CD4-positive, CD25-positive, alpha-beta regulatory T cell (primary cell): ENCODE data around the gene DRD2. TPM values are rescaled to one million over a fixed set of nuclear protein-coding genes. Genes with fewer than 3 reads are reported as not detected.
A peak's percentile ranks its signal among the peaks of the same experiment; 100 is the strongest.

Experiments used
- ATAC-seq, 2 donors: fragments of 150-1000 bp; cut with Tn5 transposase; one replicate each; pipeline ENCODE4 v1.10.0; 2021; ENCODE audit warnings: low read depth in 2 of 2, moderate number of reproducible peaks in 2 of 2, moderate library complexity in 1 of 2
- DNase-seq, 3 donors: peaks; one replicate each; pipeline versions ENCODE4 v3.0.0 to v3.0.0-alpha.2; 2012 to 2022; ENCODE audit warnings: mixed read lengths in 1 of 3
- H3K27ac ChIP-seq: one replicate; pipeline ENCODE4 v1.7.0; 2013; ENCODE audit warnings: mild to moderate bottlenecking, low read length; ENCODE audit not compliant: insufficient read depth, poor library complexity, severe bottlenecking
- H3K27me3 ChIP-seq: one replicate; pipeline ENCODE4 v1.7.0; 2013; ENCODE audit warnings: low read length; ENCODE audit not compliant: control insufficient read depth, insufficient read depth
- H3K36me3 ChIP-seq: one replicate; pipeline ENCODE4 v1.7.0; 2013; ENCODE audit warnings: mild to moderate bottlenecking, low read length, moderate library complexity; ENCODE audit not compliant: control insufficient read depth, insufficient read depth
- H3K4me1 ChIP-seq: 2 replicates; pipeline ENCODE4 v1.7.0; 2013; ENCODE audit warnings: mild to moderate bottlenecking, low read length; ENCODE audit not compliant: insufficient read depth, control insufficient read depth, poor library complexity, severe bottlenecking
- H3K4me3 ChIP-seq: one replicate; pipeline ENCODE4 v1.7.0; 2013; ENCODE audit warnings: low read depth, mild to moderate bottlenecking, low read length, moderate library complexity
- H3K9me3 ChIP-seq, 2 experiments: 1 replicate in 1 of 2; 2 replicates in 1 of 2; pipeline ENCODE4 v1.7.0; 2013; ENCODE audit warnings: low read length in 2 of 2, mild to moderate bottlenecking in 1 of 2, moderate library complexity in 1 of 2; ENCODE audit not compliant: control insufficient read depth in 2 of 2
- H3K27ac Mint-ChIP-seq, 3 donors: one replicate each; pipeline ENCODE4 v1.8.0; 2020 to 2022; ENCODE audit warnings: mild to moderate bottlenecking in 3 of 3, mixed read lengths in 3 of 3, moderate library complexity in 2 of 3
- H3K27me3 Mint-ChIP-seq: one replicate; pipeline ENCODE4 v1.8.0; 2022; ENCODE audit warnings: mild to moderate bottlenecking, mixed read lengths
- H3K36me3 Mint-ChIP-seq: one replicate; pipeline ENCODE4 v1.8.0; 2020; ENCODE audit warnings: mixed read lengths
- H3K4me1 Mint-ChIP-seq, 4 donors: one replicate each; pipeline ENCODE4 v1.8.0; 2020 to 2022; ENCODE audit warnings: mixed read lengths in 4 of 4, mild to moderate bottlenecking in 1 of 4
- H3K4me3 Mint-ChIP-seq, 4 donors: one replicate each; pipeline ENCODE4 v1.8.0; 2020 to 2022; ENCODE audit warnings: mild to moderate bottlenecking in 4 of 4, mixed read lengths in 4 of 4, moderate library complexity in 3 of 4
- H3K9me3 Mint-ChIP-seq, 7 donors: one replicate each; pipeline ENCODE4 v1.8.0; 2020 to 2022; ENCODE audit warnings: mixed read lengths in 7 of 7, mild to moderate bottlenecking in 3 of 7, moderate library complexity in 2 of 7
- polyA plus RNA-seq, 4 donors: library from polyadenylated mRNA; unstranded; fragments of 300-500 nt; fragmentation: Illumina TruSeq; gene quantifications; one replicate each; pipeline ENCODE4 v1.2.3, GENCODE V29; 2021
- total RNA-seq: library from RNA; stranded (reverse); gene quantifications from one replicate; pipeline ENCODE4 v1.2.3, GENCODE V29; 2022

Gene DRD2
- total and polyA plus RNA-seq, 5 donors from 2014 or later = 0.11 TPM; not detected in 4

DNA sequence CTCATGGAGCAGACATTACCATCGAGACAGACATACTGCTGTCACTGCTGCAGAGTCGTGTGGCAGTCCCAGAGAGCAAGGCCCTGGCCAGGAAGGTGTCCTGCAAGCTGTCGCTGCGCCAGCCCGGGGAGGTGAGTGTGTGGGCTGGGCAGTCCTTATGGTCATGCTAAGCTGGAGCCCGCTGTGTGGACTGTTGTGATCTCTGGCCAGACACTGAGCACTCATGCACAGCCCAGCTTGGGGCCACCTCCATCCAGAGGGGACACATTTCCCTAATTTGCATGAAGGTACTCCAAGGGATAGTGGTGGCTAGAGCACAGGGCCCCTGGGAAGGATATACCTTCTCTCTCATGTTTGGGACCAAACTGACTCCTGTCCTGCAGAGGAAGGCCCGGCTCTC lies 78.0 kb downstream of the DRD2 start:
- no peaks in the 10 kb centered on the region for H3K4me1 ChIP-seq
- H3K4me1 Mint-ChIP-seq = no peaks in the 10 kb centered on the region
- no peaks in the 10 kb centered on the region for H3K36me3 ChIP-seq
- H3K4me3 Mint-ChIP-seq = no peak overlapping the region
- peak overlapping the region in 1 of 3 donors; percentile 38 for H3K27ac Mint-ChIP-seq
- no peaks in the 10 kb centered on the region for H3K36me3 Mint-ChIP-seq
- H3K4me3 ChIP-seq = no peak overlapping the region
- H3K9me3 Mint-ChIP-seq = peaks cover 0 to 2% (median 0%) of the 10 kb centered on the region in 7 donors
- H3K27me3 Mint-ChIP-seq = peaks cover 6% of the 10 kb centered on the region
- H3K27ac ChIP-seq = no peak overlapping the region
- ATAC-seq (no peak), DNase-seq (no peak)
- H3K27me3 ChIP-seq = no peaks in the 10 kb centered on the region
- no peaks in the 10 kb centered on the region for H3K9me3 ChIP-seq

DNA sequence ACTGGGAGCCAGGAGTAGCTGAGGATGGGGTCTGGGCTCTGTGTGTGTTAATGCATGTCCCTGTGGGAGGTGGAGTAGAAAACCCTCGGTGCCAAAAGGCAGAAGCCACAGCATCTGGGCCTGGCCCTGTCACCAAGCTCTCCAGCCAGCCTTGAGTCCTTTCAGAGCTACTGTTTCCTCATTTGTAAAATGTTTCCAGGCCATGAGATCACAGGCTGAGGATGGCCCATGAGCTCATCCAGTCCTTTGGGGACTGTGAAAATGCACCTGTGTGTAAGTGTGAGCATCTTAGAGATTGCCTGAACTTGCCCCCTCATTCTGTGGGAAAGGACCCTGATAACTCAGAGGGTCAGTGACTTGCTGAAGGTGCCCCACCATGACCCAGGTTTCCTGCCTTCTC lies 78.5 kb downstream of the DRD2 start:
- H3K4me3 Mint-ChIP-seq = no peak overlapping the region
- no peaks in the 10 kb centered on the region for H3K4me1 Mint-ChIP-seq
- H3K36me3 Mint-ChIP-seq = no peaks in the 10 kb centered on the region
- Histone ChIP-seq H3K4me3 (no peak overlapping the region), H3K36me3 (no peaks in the 10 kb centered on the region), H3K9me3 (no peaks in the 10 kb centered on the region), H3K27me3 (no peaks in the 10 kb centered on the region), H3K27ac (no peak overlapping the region), H3K4me1 (no peaks in the 10 kb centered on the region)
- DNase-seq (no peak), ATAC-seq (no peak)
- H3K27me3 Mint-ChIP-seq = peaks cover 6% of the 10 kb centered on the region
- peak overlapping the region in 1 of 3 donors; percentile 38 for H3K27ac Mint-ChIP-seq
- H3K9me3 Mint-ChIP-seq = peaks cover 0 to 2% (median 0%) of the 10 kb centered on the region in 7 donors

DNA sequence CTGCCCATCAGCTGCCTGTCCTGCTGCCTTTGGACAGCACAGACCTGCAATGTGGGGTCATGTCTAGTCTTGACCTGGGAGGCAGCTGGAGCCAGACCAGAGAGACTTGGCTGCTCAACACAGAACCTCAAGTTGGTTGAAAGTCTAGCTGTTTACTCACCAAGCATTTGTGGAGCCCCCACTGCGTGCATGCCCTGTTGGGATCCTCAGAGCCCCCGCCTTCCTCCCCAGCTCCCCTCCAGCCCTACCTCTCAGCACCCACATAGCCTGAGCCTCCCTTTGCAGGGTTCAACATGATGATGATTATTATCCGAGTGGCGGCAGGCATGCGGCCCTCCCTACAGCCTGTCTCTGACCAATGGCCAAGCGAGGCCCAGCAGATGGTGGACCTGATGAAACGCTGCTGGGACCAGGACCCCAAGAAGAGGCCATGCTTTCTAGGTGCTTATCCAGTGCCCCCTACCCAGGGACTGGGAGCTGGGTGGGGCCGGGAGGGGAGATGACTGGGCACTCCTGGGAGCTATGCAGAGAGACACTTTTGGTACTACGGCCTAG lies 79.3 kb downstream of the DRD2 start:
- Histone ChIP-seq H3K9me3 (no peaks in the 10 kb centered on the region), H3K27ac (no peak overlapping the region), H3K4me1 (no peaks in the 10 kb centered on the region), H3K36me3 (no peaks in the 10 kb centered on the region), H3K4me3 (no peak overlapping the region), H3K27me3 (no peaks in the 10 kb centered on the region)
- Mint-ChIP-seq H3K27ac (no peak overlapping the region), H3K36me3 (no peaks in the 10 kb centered on the region), H3K4me3 (no peak overlapping the region), H3K4me1 (no peaks in the 10 kb centered on the region), H3K9me3 (peaks cover 0 to 2% (median 0%) of the 10 kb centered on the region in 7 donors), H3K27me3 (peaks cover 4% of the 10 kb centered on the region)
- ATAC-seq (no peak), DNase-seq (no peak)

GRCh38 chr11:113394919-113395318 lies 80.3 kb downstream of the DRD2 start:
- H3K27ac Mint-ChIP-seq = no peak overlapping the region
- H3K36me3 Mint-ChIP-seq = no peaks in the 10 kb centered on the region
- H3K9me3 Mint-ChIP-seq = peaks cover 0 to 2% (median 0%) of the 10 kb centered on the region in 7 donors
- ATAC-seq = no peak
- no peaks in the 10 kb centered on the region for H3K36me3 ChIP-seq
- H3K4me3 ChIP-seq = no peak overlapping the region
- no peaks in the 10 kb centered on the region for H3K27me3 ChIP-seq
- H3K27ac ChIP-seq = no peak overlapping the region
- H3K27me3 Mint-ChIP-seq = no peaks in the 10 kb centered on the region
- no peaks in the 10 kb centered on the region for H3K4me1 ChIP-seq
- no peaks in the 10 kb centered on the region for H3K4me1 Mint-ChIP-seq
- H3K9me3 ChIP-seq = no peaks in the 10 kb centered on the region
- no peak overlapping the region for H3K4me3 Mint-ChIP-seq
- DNase-seq = no peak

GRCh38 chr11:113393501-113393985 lies 81.7 kb downstream of the DRD2 start:
- Mint-ChIP-seq H3K27me3 (no peaks in the 10 kb centered on the region), H3K4me1 (no peaks in the 10 kb centered on the region), H3K36me3 (no peaks in the 10 kb centered on the region), H3K27ac (no peak overlapping the region), H3K9me3 (peaks cover 0 to 2% (median 0%) of the 10 kb centered on the region in 7 donors), H3K4me3 (no peak overlapping the region)
- Histone ChIP-seq H3K36me3 (no peaks in the 10 kb centered on the region), H3K27ac (no peak overlapping the region), H3K27me3 (peaks cover 9% of the 10 kb centered on the region), H3K9me3 (no peaks in the 10 kb centered on the region), H3K4me3 (no peak overlapping the region), H3K4me1 (no peaks in the 10 kb centered on the region)
- DNase-seq (no peak), ATAC-seq (no peak)

- H3K27ac Mint-ChIP-seq = no peak overlapping the region
- H3K27me3 ChIP-seq = peaks cover 13% of the 10 kb centered on the region
- ATAC-seq (no peak), DNase-seq (no peak)
- no peaks in the 10 kb centered on the region for H3K9me3 ChIP-seq
- peaks cover 0 to 2% (median 0%) of the 10 kb centered on the region in 7 donors for H3K9me3 Mint-ChIP-seq
- no peak overlapping the region for H3K4me3 Mint-ChIP-seq
- H3K4me3 ChIP-seq = no peak overlapping the region
- H3K27me3 Mint-ChIP-seq = no peaks in the 10 kb centered on the region
- H3K36me3 ChIP-seq = no peaks in the 10 kb centered on the region
- peaks cover 0 to under 1% (median 0%) of the 10 kb centered on the region in 4 donors for H3K4me1 Mint-ChIP-seq
- no peak overlapping the region for H3K27ac ChIP-seq
- H3K36me3 Mint-ChIP-seq = no peaks in the 10 kb centered on the region
- no peaks in the 10 kb centered on the region for H3K4me1 ChIP-seq
Measured at GRCh38 chr11:113392236-113392921, 82.8 kb downstream of the DRD2 start.

- Mint-ChIP-seq H3K27ac (no peak overlapping the region), H3K4me3 (no peak overlapping the region), H3K4me1 (peaks cover 0 to 4% (median 0%) of the 10 kb centered on the region in 4 donors), H3K27me3 (peaks cover 4% of the 10 kb centered on the region), H3K36me3 (peaks cover 6% of the 10 kb centered on the region), H3K9me3 (no peaks in the 10 kb centered on the region)
- DNase-seq = no peak
- Histone ChIP-seq H3K4me3 (no peak overlapping the region), H3K36me3 (no peaks in the 10 kb centered on the region), H3K27ac (no peak overlapping the region), H3K27me3 (peaks cover 13% of the 10 kb centered on the region), H3K9me3 (no peaks in the 10 kb centered on the region), H3K4me1 (no peaks in the 10 kb centered on the region)
- ATAC-seq = no peak
Measured at GRCh38 chr11:113389272-113389671, 85.9 kb downstream of the DRD2 start.
